Endothelial cell of umbilical vein (primary cell): ENCODE results near the gene ST6GALNAC3. TPM values are rescaled to one million over a fixed set of nuclear protein-coding genes. Genes with fewer than 3 reads are reported as not detected.

Source experiments
- BruUV-seq: library from RNA; stranded (reverse); fragments of 400-500 nt; replicated peaks from 2 replicates; lab custom pipeline; 2021; lab: Mats Ljungman, UMichigan
- CTCF ChIA-PET: fragments of 300-600, 350-600 bp; sonication (Branson Sonifier 250); formaldehyde crosslinking; loops from one replicate; lab custom pipeline; 2021; ENCODE audit warnings: antibody characterized with exemption, inconsistent platforms; lab: Charles Lee
- POLR2A ChIA-PET: fragments of 300-600, 350-600 bp; sonication (Branson Sonifier 250); formaldehyde crosslinking; loops from one replicate; lab custom pipeline; 2021; ENCODE audit warnings: antibody characterized with exemption, inconsistent platforms; lab: Charles Lee
- DNase-seq: peaks from one replicate; pipeline ENCODE4 v3.0.0-alpha.2; 2011; ENCODE audit warnings: low read depth, low spot score
- FAIRE-seq: peaks from 2 replicates; lab custom pipeline; 2011; peaks lifted over from hg19 to GRCh38; lab: Jason Lieb, UNC
- H2AFZ ChIP-seq: 2 replicates; pipeline ENCODE4 v1.6.0; 2012; ENCODE audit warnings: low read depth, low read length, control low read depth, inconsistent platforms
- H3K27ac ChIP-seq: 2 replicates; pipeline ENCODE4 v1.5.1; 2011; ENCODE audit warnings: low read depth, mild to moderate bottlenecking, control low read depth, low read length, moderate library complexity; ENCODE audit not compliant: insufficient read depth
- H3K27me3 ChIP-seq, 2 experiments: 2 replicates each; pipeline versions ENCODE4 v1.6.0 to v1.6.1; 2011; ENCODE audit warnings: low read length in 2 of 2, mixed read lengths in 1 of 2; ENCODE audit not compliant: control insufficient read depth in 2 of 2, insufficient read depth in 2 of 2
- H3K36me3 ChIP-seq, 2 experiments: 2 replicates in 1 of 2; 3 replicates in 1 of 2; pipeline ENCODE4 v1.5.1; 2011; ENCODE audit warnings: low read length in 2 of 2, mild to moderate bottlenecking in 1 of 2, moderate library complexity in 1 of 2; ENCODE audit not compliant: control insufficient read depth in 2 of 2, insufficient read depth in 2 of 2; ENCODE audit errors: extremely low read depth in 1 of 2
- H3K4me1 ChIP-seq: 3 replicates; pipeline ENCODE4 v1.5.1; 2011; ENCODE audit warnings: mild to moderate bottlenecking, low read length; ENCODE audit not compliant: control insufficient read depth, insufficient read depth; ENCODE audit errors: extremely low read depth
- H3K4me2 ChIP-seq: 2 replicates; pipeline ENCODE4 v1.6.1; 2011; ENCODE audit warnings: low read length, control low read depth, mixed read lengths; ENCODE audit not compliant: insufficient read depth
- H3K4me3 ChIP-seq, 3 experiments: fragments of 200-600 bp in 1 of 3; sonication (generic), shearing (Covaris generic) in 1 of 3; replicated peaks in 1 of 3; 2 replicates each; pipeline ENCODE4 v1.5.1; 2011 to 2016; ENCODE audit warnings: control low read depth in 3 of 3, low read length in 3 of 3, mild to moderate bottlenecking in 2 of 3, inconsistent platforms in 1 of 3, low read depth in 1 of 3, moderate library complexity in 1 of 3; ENCODE audit not compliant: insufficient read depth in 1 of 3
- H3K79me2 ChIP-seq: 2 replicates; pipeline ENCODE4 v1.6.0; 2012; ENCODE audit warnings: low read length, inconsistent platforms; ENCODE audit not compliant: control insufficient read depth, insufficient read depth
- H3K9ac ChIP-seq: replicated peaks from 2 replicates; pipeline ENCODE3; 2011; ENCODE audit warnings: low read length, control low read depth; ENCODE audit not compliant: insufficient read depth; ENCODE audit errors: extremely low read depth
- H3K9me1 ChIP-seq: replicated peaks from 3 replicates; pipeline ENCODE4 v1.6.0; 2011; ENCODE audit warnings: mild to moderate bottlenecking, low read length; ENCODE audit not compliant: control insufficient read depth, insufficient read depth; ENCODE audit errors: extremely low read depth
- H3K9me3 ChIP-seq: replicated peaks from 2 replicates; pipeline ENCODE4 v1.5.1; 2012; ENCODE audit warnings: low read length, inconsistent platforms; ENCODE audit not compliant: control insufficient read depth, insufficient read depth
- H4K20me1 ChIP-seq: replicated peaks from 2 replicates; pipeline ENCODE3; 2011; ENCODE audit warnings: mild to moderate bottlenecking, low read length; ENCODE audit not compliant: control insufficient read depth, insufficient read depth; ENCODE audit errors: extremely low read depth
- EZH2 ChIP-seq: IDR thresholded peaks from 2 replicates; pipeline ENCODE4 v1.6.1; 2012; ENCODE audit warnings: borderline replicate concordance, low read depth, mild to moderate bottlenecking, moderate library complexity, low read length, inconsistent platforms; ENCODE audit not compliant: severe bottlenecking
- FOS ChIP-seq: IDR thresholded peaks from 2 replicates; pipeline ENCODE4 v1.6.1; 2011; ENCODE audit warnings: mild to moderate bottlenecking, low read length, moderate library complexity, borderline replicate concordance; ENCODE audit not compliant: insufficient read depth
- MAX ChIP-seq: IDR thresholded peaks from 2 replicates; pipeline ENCODE4 v1.6.1; 2011; ENCODE audit not compliant: insufficient read depth, insufficient read length
- MYC ChIP-seq: IDR thresholded peaks from one replicate; pipeline ENCODE4 v1.6.1; 2011; ENCODE audit warnings: mild to moderate bottlenecking, low read depth, low read length
- POLR2A ChIP-seq: IDR thresholded peaks from 2 replicates; pipeline ENCODE4 v1.6.1; 2012; ENCODE audit warnings: low read depth, mild to moderate bottlenecking, control low read depth, low read length
- dilution Hi-C: fragments of 300-500 bp; cut with MboI; formaldehyde crosslinking; loops from one replicate; pipeline ENCODE4 v1.15.0; 2019; ENCODE audit warnings: low sequenced_read_pairs; ENCODE audit not compliant: extremely low pct_ligation_motif_present
- intact Hi-C: fragments of 100-400 bp; cut with micrococcal nuclease; formaldehyde crosslinking; loops from one replicate; pipeline ENCODE4 v1.10.0; 2022
- polyA plus RNA-seq, 4 experiments: library from polyadenylated mRNA; depleted of rRNA in 3 of 4; stranded (reverse) in 3 of 4; unstranded in 1 of 4; fragments of >200 nt; gene quantifications; 2 replicates each; pipeline versions ENCODE4 v1.2.1 to v1.2.3, GENCODE V29; 2011 to 2012; ENCODE audit warnings: missing spikeins in 1 of 4
- total RNA-seq: library from RNA; stranded (reverse); gene quantifications from 2 replicates; pipeline ENCODE4 v1.2.3, GENCODE V29; 2021

Gene ST6GALNAC3
- total and polyA plus RNA-seq, 2 donors (not counting 3 experiments of a cell fraction or from before 2014, with no cell fraction given): 7.6 to 48.3 TPM

DNA sequence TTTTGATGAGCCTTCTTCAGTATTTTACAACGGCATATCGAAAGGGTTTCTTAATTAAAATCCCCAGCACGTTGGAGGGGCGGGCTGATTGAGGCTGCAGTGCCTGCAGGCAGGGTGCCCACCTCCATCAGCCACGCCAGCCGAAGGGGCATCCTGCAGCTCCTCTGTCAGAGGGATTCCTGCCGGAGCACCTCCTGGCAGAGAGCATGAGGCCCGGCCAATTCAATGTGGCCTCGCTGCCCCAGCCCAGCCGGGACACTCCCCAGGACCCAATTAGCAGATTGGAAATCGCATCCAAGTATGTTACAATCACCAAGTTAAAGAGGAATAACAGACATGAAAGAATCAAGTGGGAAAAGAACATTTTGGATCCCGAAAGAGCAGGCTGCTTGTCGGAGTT lies 216.6 kb downstream of the ST6GALNAC3 start:
- dilution Hi-C loops: no loop called here
- no TSS peak for BruUV-seq
- H3K36me3 ChIP-seq: no peaks in the 10 kb centered on the region
- intact Hi-C loops: no loop called here
- H3K4me1 ChIP-seq: no peaks in the 10 kb centered on the region
- DNase-seq: no peak
- H3K9ac ChIP-seq: no peak overlapping the region
- no peak overlapping the region for H3K4me3 ChIP-seq
- no peaks in the 10 kb centered on the region for H3K79me2 ChIP-seq
- ChIA-PET POLR2A (no interaction called here), CTCF (interaction anchor here (1.1 kb wide), 1 partner anchor 137 kb away, joined by 4 read pairs; no protein-coding TSS in a partner anchor)
- TF ChIP-seq POLR2A (no peak), EZH2 (no peak), MAX (no peak)
- H3K4me2 ChIP-seq: no peak overlapping the region
- no peaks in the 10 kb centered on the region for H3K27me3 ChIP-seq
- H3K9me3 ChIP-seq: no peaks in the 10 kb centered on the region
- no peak overlapping the region for H3K27ac ChIP-seq
- H3K9me1 ChIP-seq: no peaks in the 10 kb centered on the region
- H4K20me1 ChIP-seq: no peaks in the 10 kb centered on the region
- H2AFZ ChIP-seq: no peak overlapping the region
- no peak for FAIRE-seq

DNA sequence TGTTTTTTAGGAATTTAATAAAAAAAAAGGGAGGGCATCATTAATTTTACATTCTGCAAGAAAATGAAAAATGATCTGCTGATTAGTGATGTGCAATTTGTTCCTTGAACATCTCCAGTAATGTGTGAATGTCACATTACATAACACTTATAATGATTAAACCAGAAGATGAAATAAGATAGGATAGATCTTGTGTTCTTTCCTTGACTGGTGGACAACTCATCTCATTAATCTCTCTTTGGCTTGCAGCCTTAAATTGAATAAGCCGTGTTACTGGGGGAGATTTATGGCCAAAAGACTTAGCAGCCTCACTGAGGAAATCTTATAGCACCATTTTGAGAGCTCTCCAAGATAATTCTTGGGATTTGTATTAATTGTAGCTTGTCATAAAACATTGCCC lies 217.2 kb downstream of the ST6GALNAC3 start:
- H3K4me3 ChIP-seq: no peak overlapping the region
- no peak overlapping the region for H2AFZ ChIP-seq
- H3K4me1 ChIP-seq: no peaks in the 10 kb centered on the region
- H3K4me2 ChIP-seq: no peak overlapping the region
- no peaks in the 10 kb centered on the region for H4K20me1 ChIP-seq
- no peaks in the 10 kb centered on the region for H3K9me1 ChIP-seq
- POLR2A ChIA-PET: no interaction called here
- dilution Hi-C loops: no loop called here
- H3K27ac ChIP-seq: no peak overlapping the region
- H3K9me3 ChIP-seq: no peaks in the 10 kb centered on the region
- H3K27me3 ChIP-seq: no peaks in the 10 kb centered on the region
- CTCF ChIA-PET: no interaction called here
- intact Hi-C loops: no loop called here
- no peaks in the 10 kb centered on the region for H3K36me3 ChIP-seq
- H3K79me2 ChIP-seq: no peaks in the 10 kb centered on the region
- TF ChIP-seq MYC (no peak), FOS (no peak), POLR2A (no peak)
- FAIRE-seq (no peak), DNase-seq (no peak)
- no TSS peak for BruUV-seq
- H3K9ac ChIP-seq: no peak overlapping the region
